Measurements from ENCODE around the gene RAPGEF2.

DNA sequence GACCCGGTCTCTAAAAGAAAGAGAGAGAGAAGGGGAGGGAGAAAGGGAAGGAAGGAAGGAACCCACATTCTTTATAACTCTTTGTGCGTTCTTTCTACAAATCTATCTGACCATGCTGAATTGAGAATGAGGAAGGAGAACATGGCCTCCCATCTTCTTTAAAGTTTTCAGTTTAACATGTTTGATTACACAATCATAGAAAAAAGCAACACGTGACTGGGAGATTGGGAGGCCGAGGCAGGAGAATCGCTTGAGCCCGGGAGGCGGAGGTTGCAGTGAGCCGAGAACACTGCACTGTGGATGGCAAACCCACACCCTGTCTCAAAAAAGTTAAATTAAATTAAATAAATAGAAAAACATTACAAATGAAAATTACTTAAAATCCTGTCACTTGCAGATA, 254.5 kb downstream of the RAPGEF2 start:
- TF ChIP-seq, protein P1, sequence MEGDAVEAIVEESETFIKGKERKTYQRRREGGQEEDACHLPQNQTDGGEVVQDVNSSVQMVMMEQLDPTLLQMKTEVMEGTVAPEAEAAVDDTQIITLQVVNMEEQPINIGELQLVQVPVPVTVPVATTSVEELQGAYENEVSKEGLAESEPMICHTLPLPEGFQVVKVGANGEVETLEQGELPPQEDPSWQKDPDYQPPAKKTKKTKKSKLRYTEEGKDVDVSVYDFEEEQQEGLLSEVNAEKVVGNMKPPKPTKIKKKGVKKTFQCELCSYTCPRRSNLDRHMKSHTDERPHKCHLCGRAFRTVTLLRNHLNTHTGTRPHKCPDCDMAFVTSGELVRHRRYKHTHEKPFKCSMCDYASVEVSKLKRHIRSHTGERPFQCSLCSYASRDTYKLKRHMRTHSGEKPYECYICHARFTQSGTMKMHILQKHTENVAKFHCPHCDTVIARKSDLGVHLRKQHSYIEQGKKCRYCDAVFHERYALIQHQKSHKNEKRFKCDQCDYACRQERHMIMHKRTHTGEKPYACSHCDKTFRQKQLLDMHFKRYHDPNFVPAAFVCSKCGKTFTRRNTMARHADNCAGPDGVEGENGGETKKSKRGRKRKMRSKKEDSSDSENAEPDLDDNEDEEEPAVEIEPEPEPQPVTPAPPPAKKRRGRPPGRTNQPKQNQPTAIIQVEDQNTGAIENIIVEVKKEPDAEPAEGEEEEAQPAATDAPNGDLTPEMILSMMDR (IDR thresholded peaks at IDR 0.05): no peak
- TF ChIP-seq POLR2A (IDR thresholded peaks at IDR 0.05): no peak
